IPS-11a (cell line): ENCODE measurements around the gene ARHGAP24.
"Not testable (repeated sequence)": the region's sequence is repeated elsewhere in the genome, so short reads cannot be mapped to it uniquely, and the experiment has no call there.

Source experiments
- H3K4me3 ChIP-seq: one replicate; pipeline ENCODE4 v1.5.1; 2013; ENCODE audit warnings: low read depth, low read length, control low read depth

ARHGAP24 gene

GRCh38 chr4:85986266-85986665 is 511.3 kb downstream of the ARHGAP24 start:
- no peak overlapping the region for H3K4me3 ChIP-seq

- no peak overlapping the region for H3K4me3 ChIP-seq
Measured at GRCh38 chr4:85993641-85994040, 518.7 kb downstream of the ARHGAP24 start.

GRCh38 chr4:85994576-85994975 is 519.6 kb downstream of the ARHGAP24 start:
- no peak overlapping the region for H3K4me3 ChIP-seq

GRCh38 chr4:85995361-85995760 is 520.4 kb downstream of the ARHGAP24 start:
- H3K4me3 ChIP-seq = no peak overlapping the region

- H3K4me3 ChIP-seq = no peak overlapping the region
Measured at GRCh38 chr4:86001591-86001990, 526.6 kb downstream of the ARHGAP24 start.

GRCh38 chr4:86004030-86004429 is 529.1 kb downstream of the ARHGAP24 start:
- H3K4me3 ChIP-seq = no peak overlapping the region

GRCh38 chr4:86006057-86006456 is 531.1 kb downstream of the ARHGAP24 start:
- no peak overlapping the region for H3K4me3 ChIP-seq

- no peak overlapping the region for H3K4me3 ChIP-seq
Measured at GRCh38 chr4:86007042-86007441, 532.1 kb downstream of the ARHGAP24 start.

GRCh38 chr4:86011117-86011516 is 536.2 kb downstream of the ARHGAP24 start:
- no peak overlapping the region for H3K4me3 ChIP-seq

- H3K4me3 ChIP-seq = no peak overlapping the region
Measured at GRCh38 chr4:86013621-86014020, 538.7 kb downstream of the ARHGAP24 start.

- H3K4me3 ChIP-seq = no peak overlapping the region
Measured at GRCh38 chr4:86014599-86014998, 539.6 kb downstream of the ARHGAP24 start.

GRCh38 chr4:86015412-86016350 is 540.7 kb downstream of the ARHGAP24 start:
- H3K4me3 ChIP-seq = no peak overlapping the region

GRCh38 chr4:86019362-86019761 is 544.4 kb downstream of the ARHGAP24 start:
- H3K4me3 ChIP-seq = no peak overlapping the region

GRCh38 chr4:86019906-86020305 is 545.0 kb downstream of the ARHGAP24 start:
- no peak overlapping the region for H3K4me3 ChIP-seq

- not testable (repeated sequence) for H3K4me3 ChIP-seq
Measured at GRCh38 chr4:86021671-86022070, 546.7 kb downstream of the ARHGAP24 start.

- no peak overlapping the region for H3K4me3 ChIP-seq
Measured at GRCh38 chr4:86026720-86027119, 551.8 kb downstream of the ARHGAP24 start.

GRCh38 chr4:86031927-86032326 is 557.0 kb downstream of the ARHGAP24 start:
- H3K4me3 ChIP-seq = no peak overlapping the region

- H3K4me3 ChIP-seq = no peak overlapping the region
Measured at GRCh38 chr4:86032476-86033022, 557.6 kb downstream of the ARHGAP24 start.

- H3K4me3 ChIP-seq = no peak overlapping the region
Measured at GRCh38 chr4:86033171-86033570, 558.2 kb downstream of the ARHGAP24 start.

- H3K4me3 ChIP-seq = no peak overlapping the region
Measured at GRCh38 chr4:86034616-86035015, 559.7 kb downstream of the ARHGAP24 start.

GRCh38 chr4:86035688-86036087 is 560.7 kb downstream of the ARHGAP24 start:
- no peak overlapping the region for H3K4me3 ChIP-seq

- H3K4me3 ChIP-seq = no peak overlapping the region
Measured at GRCh38 chr4:86036736-86037135, 561.8 kb downstream of the ARHGAP24 start.
